Neutrophil (primary cell): ENCODE results near the gene RGPD5.
"Not testable (repeated sequence)": the region's sequence is repeated elsewhere in the genome, so short reads cannot be mapped to it uniquely, and the experiment has no call there.

Experiments
- H3K27ac ChIP-seq: fragments of 200-600 bp; sonication (generic); 2 replicates; pipeline ENCODE4 v1.5.1; 2016; ENCODE audit warnings: mild to moderate bottlenecking, moderate library complexity
- H3K27me3 ChIP-seq: fragments of 200-600 bp; sonication (generic); 2 replicates; pipeline ENCODE4 v1.6.0; 2016; ENCODE audit warnings: mild to moderate bottlenecking
- H3K36me3 ChIP-seq: fragments of 200-600 bp; sonication (generic); 2 replicates; pipeline ENCODE4 v1.5.1; 2017
- H3K4me1 ChIP-seq, 2 experiments: fragments of 200-600 bp in 1 of 2; sonication (generic) in 1 of 2; 1 replicate in 1 of 2; 2 replicates in 1 of 2; pipeline versions ENCODE4 v1.5.1 to v1.6.1; 2013 to 2016; ENCODE audit warnings: low read depth in 1 of 2, low read length in 1 of 2, mild to moderate bottlenecking in 1 of 2, moderate library complexity in 1 of 2; ENCODE audit not compliant: control insufficient read depth in 1 of 2, insufficient read depth in 1 of 2
- H3K4me3 ChIP-seq, 2 experiments: fragments of 200-600 bp in 1 of 2; sonication (generic) in 1 of 2; 1 replicate in 1 of 2; 2 replicates in 1 of 2; pipeline ENCODE4 v1.5.1; 2013 to 2016; ENCODE audit warnings: low read depth in 1 of 2, low read length in 1 of 2, mild to moderate bottlenecking in 1 of 2, moderate library complexity in 1 of 2
- H3K9me3 ChIP-seq: fragments of 200-600 bp; sonication (generic); 2 replicates; pipeline ENCODE4 v1.5.1; 2016

RGPD5 gene

DNA sequence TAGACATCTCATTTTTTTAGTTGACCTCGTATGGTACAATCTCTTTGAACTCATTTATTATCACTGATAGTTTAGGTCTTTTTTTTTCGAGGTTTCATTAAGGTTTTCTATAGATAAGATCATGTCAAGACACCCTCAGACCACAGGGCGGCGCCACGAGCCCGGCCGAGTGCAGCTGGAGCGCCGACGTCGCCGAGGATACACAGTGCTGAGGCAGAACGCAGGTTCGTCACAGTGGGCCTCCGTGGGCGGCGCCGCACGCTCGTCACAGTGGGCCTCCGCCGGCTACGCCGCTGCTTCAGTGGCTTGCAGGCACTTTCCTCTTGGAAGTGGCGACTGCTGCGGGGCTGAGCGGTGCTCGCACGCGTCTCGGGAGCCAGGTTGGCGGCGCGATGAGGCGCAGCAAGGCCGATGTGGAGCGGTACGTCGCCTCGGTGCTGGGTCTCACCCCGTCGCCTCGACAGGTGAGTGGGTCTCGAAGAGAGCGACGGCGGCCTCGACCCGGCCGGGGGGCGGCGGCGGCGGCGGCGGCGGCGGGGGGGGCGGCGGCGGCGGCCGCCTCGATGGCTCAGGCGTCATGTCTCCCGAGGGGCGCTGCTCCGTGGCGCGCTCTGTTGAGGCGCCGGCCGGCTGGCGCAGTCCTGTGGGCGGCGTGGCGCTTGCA lies at the start of gene RGPD5:
Gene RGPD5, plus strand, starts transcription at position 232 of the 664 bp plus-strand sequence. Its CDS starts 161 bp downstream, at position 393.
- not testable (repeated sequence) for H3K4me1 ChIP-seq, H3K4me3 ChIP-seq, H3K9me3 ChIP-seq, H3K27ac ChIP-seq, H3K27me3 ChIP-seq, H3K36me3 ChIP-seq

- not testable (repeated sequence) for H3K36me3 ChIP-seq, H3K4me1 ChIP-seq, H3K4me3 ChIP-seq, H3K9me3 ChIP-seq, H3K27ac ChIP-seq, H3K27me3 ChIP-seq
Measured at GRCh38 chr2:109751572-109751971, 42.5 kb upstream of the RGPD5 start.

DNA sequence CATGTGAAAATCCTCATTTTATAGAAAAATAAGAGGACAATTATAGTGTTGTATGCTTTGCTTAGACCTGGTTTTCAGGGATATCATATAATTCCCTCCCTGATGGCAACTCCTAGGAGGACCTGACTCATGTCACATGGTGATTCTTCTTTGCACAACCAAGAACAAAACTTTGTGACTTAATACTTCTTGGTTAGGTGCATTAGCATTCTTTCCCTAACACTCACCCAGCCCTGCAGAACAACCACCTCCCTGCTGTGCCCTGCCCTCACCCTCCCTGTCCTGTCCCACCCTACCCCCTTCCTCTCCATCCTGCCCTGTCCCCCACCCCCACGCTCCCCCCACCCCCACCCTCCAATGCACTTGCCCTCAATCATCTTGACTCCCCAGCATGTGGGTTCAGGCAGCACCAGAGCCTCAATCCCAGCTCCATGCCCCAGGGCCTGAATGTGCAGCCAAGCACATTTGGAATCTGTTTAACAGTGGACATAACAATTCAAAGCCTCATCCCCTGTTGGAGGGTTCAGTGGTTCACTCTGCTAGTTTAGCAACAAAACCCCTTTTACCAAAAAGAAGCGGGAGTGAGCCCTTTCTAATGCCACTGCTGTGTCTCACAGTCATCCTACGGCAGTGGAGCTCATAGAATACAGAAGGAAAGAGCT lies 36.8 kb upstream of the RGPD5 start:
- H3K4me1 ChIP-seq, H3K27ac ChIP-seq, H3K4me3 ChIP-seq, H3K9me3 ChIP-seq, H3K36me3 ChIP-seq: not testable (repeated sequence)
- H3K27me3 ChIP-seq, result peaks cover 15% of the 10 kb centered on the region

- peaks cover 36% of the 10 kb centered on the region for H3K27me3 ChIP-seq
- H3K27ac ChIP-seq, H3K4me3 ChIP-seq, H3K36me3 ChIP-seq, H3K4me1 ChIP-seq, H3K9me3 ChIP-seq: not testable (repeated sequence)
Measured at GRCh38 chr2:109760265-109761042, 33.7 kb upstream of the RGPD5 start.

DNA sequence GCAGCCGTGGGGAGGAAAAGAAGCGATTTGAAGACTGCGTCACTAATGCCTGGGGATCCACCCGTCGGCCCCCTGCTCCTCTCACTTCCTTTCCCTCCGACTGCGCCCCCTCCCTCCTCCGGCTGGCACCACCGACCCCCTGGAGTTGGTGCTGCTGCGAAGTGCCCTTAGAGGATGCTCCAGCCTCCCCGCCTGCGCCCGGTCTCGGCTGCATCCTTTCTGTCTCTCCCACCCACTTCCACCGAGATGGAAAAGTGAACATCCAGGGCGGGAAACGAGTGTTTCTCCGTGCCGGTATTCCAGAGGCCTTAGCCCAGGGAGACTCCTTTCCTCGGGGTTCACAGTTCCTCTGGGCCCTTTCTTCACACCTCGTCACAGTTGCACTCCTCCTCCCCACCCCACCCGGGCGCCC lies 33.1 kb upstream of the RGPD5 start:
- not testable (repeated sequence) for H3K36me3 ChIP-seq, H3K4me1 ChIP-seq, H3K9me3 ChIP-seq, H3K4me3 ChIP-seq, H3K27ac ChIP-seq
- H3K27me3 ChIP-seq, result peaks cover 36% of the 10 kb centered on the region

DNA sequence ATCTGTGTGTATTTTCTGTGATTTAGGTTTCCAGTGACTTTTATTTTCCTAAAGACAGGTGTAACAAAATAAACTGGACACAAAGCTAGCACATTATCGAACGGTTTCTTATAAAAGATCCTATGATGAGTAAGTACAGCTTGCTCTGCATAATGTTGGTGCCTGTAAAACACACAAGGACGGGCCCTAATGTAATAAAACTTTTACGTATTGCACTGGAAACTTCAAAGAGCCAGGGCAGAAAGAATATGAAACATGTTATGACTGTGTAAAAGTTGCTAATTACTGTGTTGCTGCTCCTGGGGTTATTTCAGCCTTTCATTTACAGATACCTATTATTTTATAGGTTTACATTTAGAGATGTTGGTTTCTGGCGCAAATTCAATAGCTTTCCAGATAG lies 32.1 kb upstream of the RGPD5 start:
- H3K4me1 ChIP-seq, H3K4me3 ChIP-seq, H3K9me3 ChIP-seq, H3K27ac ChIP-seq, H3K36me3 ChIP-seq: not testable (repeated sequence)
- H3K27me3 ChIP-seq, result peaks cover 36% of the 10 kb centered on the region

DNA sequence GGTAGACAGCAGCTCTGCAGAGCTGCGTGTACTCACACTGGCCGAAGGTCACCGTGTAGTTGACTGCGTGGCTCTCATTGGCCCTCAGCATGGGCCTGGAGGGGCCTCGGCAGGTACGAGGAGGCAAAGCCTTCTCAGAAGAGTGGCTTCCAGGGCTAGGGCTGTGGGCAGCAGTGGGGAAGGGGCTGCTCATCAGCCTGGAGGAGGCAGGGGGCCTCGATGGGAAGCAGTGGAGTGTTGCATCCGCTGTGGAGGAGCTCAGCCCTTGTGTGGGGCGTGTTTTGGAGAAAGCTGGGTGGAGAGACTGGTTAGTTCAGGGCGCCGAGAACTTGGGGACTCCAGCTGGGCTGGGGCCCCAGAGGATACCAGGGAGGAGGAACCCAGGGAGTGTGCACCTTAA lies 28.0 kb upstream of the RGPD5 start:
- H3K4me3 ChIP-seq, H3K36me3 ChIP-seq, H3K27ac ChIP-seq, H3K4me1 ChIP-seq, H3K9me3 ChIP-seq: not testable (repeated sequence)
- peaks cover 31% of the 10 kb centered on the region for H3K27me3 ChIP-seq

- not testable (repeated sequence) for H3K36me3 ChIP-seq, H3K9me3 ChIP-seq, H3K4me1 ChIP-seq, H3K4me3 ChIP-seq, H3K27ac ChIP-seq
- H3K27me3 ChIP-seq, result peaks cover 23% of the 10 kb centered on the region
Measured at GRCh38 chr2:109766886-109767578, 27.1 kb upstream of the RGPD5 start.

- not testable (repeated sequence) for H3K4me1 ChIP-seq, H3K27me3 ChIP-seq, H3K27ac ChIP-seq, H3K36me3 ChIP-seq, H3K9me3 ChIP-seq, H3K4me3 ChIP-seq
Measured at GRCh38 chr2:109768934-109769333, 25.2 kb upstream of the RGPD5 start.

GRCh38 chr2:109779118-109779517 lies 15.0 kb upstream of the RGPD5 start:
- H3K27ac ChIP-seq, H3K9me3 ChIP-seq, H3K4me3 ChIP-seq, H3K27me3 ChIP-seq, H3K36me3 ChIP-seq, H3K4me1 ChIP-seq: not testable (repeated sequence)

GRCh38 chr2:109781147-109781816 lies 12.8 kb upstream of the RGPD5 start:
- not testable (repeated sequence) for H3K27me3 ChIP-seq, H3K36me3 ChIP-seq, H3K4me3 ChIP-seq, H3K27ac ChIP-seq, H3K4me1 ChIP-seq, H3K9me3 ChIP-seq

DNA sequence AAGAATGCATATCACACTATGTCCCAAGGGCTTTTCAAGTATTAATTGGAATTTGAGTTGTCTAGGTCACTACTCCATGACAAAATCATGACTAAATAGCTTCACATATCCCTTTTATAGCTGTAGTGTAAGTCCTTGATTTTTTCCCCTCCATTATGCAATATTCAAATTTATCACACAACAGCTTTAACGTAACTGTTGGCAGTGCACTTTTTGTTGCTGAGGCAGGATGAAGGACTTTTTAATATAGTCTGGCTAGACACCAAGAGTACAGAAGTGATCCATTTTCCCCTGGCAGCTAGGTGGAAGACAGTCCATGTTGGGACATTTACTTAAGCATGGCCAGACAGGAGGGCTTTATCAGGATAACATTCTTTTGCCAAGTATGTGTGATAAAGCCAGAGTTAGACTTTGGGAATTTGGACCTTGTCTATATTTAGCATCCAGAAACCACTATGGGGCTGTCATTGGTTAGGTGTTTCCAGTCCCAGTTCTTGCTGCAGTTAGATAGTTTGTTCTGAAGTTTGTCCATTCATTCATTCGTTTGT lies 11.6 kb upstream of the RGPD5 start:
- H3K9me3 ChIP-seq, H3K36me3 ChIP-seq, H3K27ac ChIP-seq, H3K4me3 ChIP-seq, H3K4me1 ChIP-seq, H3K27me3 ChIP-seq: not testable (repeated sequence)
